GM23338 (cell line): ENCODE results near the gene TRAPPC14. TPM values are rescaled to one million over a fixed set of nuclear protein-coding genes. Genes with fewer than 3 reads are reported as not detected.

Experiments
- CTCF ChIP-seq, 2 experiments: fragments of 200-600 bp in 1 of 2; sonication (generic) in 1 of 2; conservative IDR thresholded peaks; 2 replicates each; pipeline versions ENCODE4 v1.5.1 to v1.6.1; 2016 to 2017; ENCODE audit warnings: antibody characterized with exemption in 2 of 2, low read depth in 2 of 2, mild to moderate bottlenecking in 2 of 2, moderate library complexity in 1 of 2
- ETS1 ChIP-seq: IDR thresholded peaks from 2 replicates; pipeline ENCODE4 v1.6.1; 2016; ENCODE audit warnings: antibody characterized with exemption
- EZH2 ChIP-seq: fragments of 200-600 bp; sonication (generic); IDR thresholded peaks from one replicate; pipeline ENCODE4 v1.8.0; 2017; ENCODE audit warnings: antibody characterized with exemption, mild to moderate bottlenecking, low read depth; ENCODE audit not compliant: unreplicated experiment
- EZH2phosphoT487 ChIP-seq: fragments of 200-600 bp; sonication (generic); IDR thresholded peaks from one replicate; pipeline ENCODE4 v1.8.1; 2018; ENCODE audit warnings: antibody characterized with exemption; ENCODE audit not compliant: unreplicated experiment
- JUNB ChIP-seq: IDR thresholded peaks from one replicate; pipeline ENCODE4 v1.6.1; 2016; ENCODE audit warnings: antibody characterized with exemption; ENCODE audit not compliant: unreplicated experiment
- ZNF462 ChIP-seq: fragments of 250-450 bp; sonication (Bioruptor Pico); IDR thresholded peaks from 2 replicates; pipeline ENCODE4 v1.5.0; 2020; ENCODE audit warnings: mild to moderate bottlenecking, moderate library complexity
- polyA plus RNA-seq: library from polyadenylated mRNA; unstranded; fragments of >200 nt; fragmentation: Nextera tagmentation; extraction: Ambion mirVana; gene quantifications from 2 replicates; pipeline ENCODE4 v1.2.1, GENCODE V29; 2016
- total RNA-seq: library from RNA; depleted of rRNA; stranded (reverse); fragments of >200 nt; shearing (Covaris generic); gene quantifications from 2 replicates; pipeline ENCODE4 v1.2.3, GENCODE V29; 2014

The TRAPPC14 gene
- total and polyA plus RNA-seq, 2 experiments from 2014 or later = 9.3 to 15.7 TPM

GRCh38 chr7:100174582-100174981 is 16.1 kb upstream of the TRAPPC14 start (continued):
- TF ChIP-seq CTCF (conservative IDR thresholded peaks at IDR 0.05; ENCODE audit: low read depth in 2 of 2) = no peak
- TF ChIP-seq EZH2phosphoT487 = no peak
- TF ChIP-seq JUNB = no peak
- no peak for TF ChIP-seq ZNF462
- TF ChIP-seq EZH2 = no peak
- TF ChIP-seq ETS1 = no peak
